Right atrium auricular region (tissue), 2 donors: ENCODE measurements around the gene RUNX3. TPM values are rescaled to one million over a fixed set of nuclear protein-coding genes. Genes with fewer than 3 reads are reported as not detected.

ENCODE experiments used
- DNase-seq: peaks from one replicate; pipeline ENCODE4 v3.0.0-alpha.2; 2019; ENCODE audit warnings: low spot score
- H3K27ac ChIP-seq, 2 donors: fragments of 200-600 bp; sonication (generic); 1 replicate in 1 of 2; 2 replicates in 1 of 2; pipeline ENCODE4 v1.5.1; 2016 to 2019
- H3K27me3 ChIP-seq, 2 donors: fragments of 200-600 bp; sonication (generic); one replicate each; pipeline versions ENCODE4 v1.5.1 to v1.6.0; 2017 to 2019
- H3K36me3 ChIP-seq: fragments of 200-600 bp; sonication (generic); one replicate; pipeline ENCODE4 v1.5.1; 2016
- H3K4me1 ChIP-seq, 2 donors: fragments of 200-600 bp; sonication (generic); one replicate each; pipeline versions ENCODE4 v1.5.1 to v1.6.0; 2017 to 2019
- H3K4me3 ChIP-seq, 2 donors: fragments of 200-600 bp; sonication (generic); 1 replicate in 1 of 2; 2 replicates in 1 of 2; pipeline ENCODE4 v1.5.1; 2017 to 2019; ENCODE audit warnings: mild to moderate bottlenecking in 1 of 2, moderate library complexity in 1 of 2
- H3K9me3 ChIP-seq, 2 donors: fragments of 200-600 bp; sonication (generic); one replicate each; pipeline ENCODE4 v1.5.1; 2019
- total RNA-seq, 2 donors: library from RNA; depleted of rRNA; stranded (reverse); fragments of >200 nt; gene quantifications; one replicate each; pipeline ENCODE4 v1.1.0, GENCODE V29; 2016
- TF ChIP-seq, protein P1 (sequence below), 2 donors: fragments of 200-600 bp; sonication (generic); IDR thresholded peaks; one replicate each; pipeline ENCODE4 v1.5.1; 2019; ENCODE audit warnings: antibody characterized with exemption in 2 of 2

Gene RUNX3
- total RNA-seq, 2 donors from 2014 or later = 0.48 to 2.3 TPM

DNA sequence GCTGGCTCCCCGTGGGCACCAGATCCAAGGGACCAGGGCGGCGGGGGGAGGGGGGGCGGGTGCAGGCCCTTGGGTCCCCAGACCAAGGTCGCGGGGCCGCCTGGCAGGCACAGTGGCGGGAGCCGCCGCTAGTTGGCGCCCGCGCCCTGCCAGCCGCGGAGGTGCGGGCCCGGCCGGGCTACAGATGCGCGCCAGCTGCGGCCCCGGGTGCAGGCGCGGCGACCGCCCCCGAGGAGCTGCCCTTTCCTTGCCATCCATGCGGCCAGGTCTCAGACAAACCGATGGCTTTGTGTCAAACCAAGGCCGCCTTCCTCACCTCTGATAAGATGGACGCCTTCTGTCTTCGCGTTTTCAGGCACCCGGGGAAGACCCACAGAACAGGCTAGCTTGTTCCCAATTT, 2.2 kb upstream of the RUNX3 start:
- Histone ChIP-seq H3K27ac (no peak overlapping the region), H3K27me3 (peaks cover 54 to 55% of the 10 kb centered on the region in 2 donors), H3K4me3 (peak overlapping the region in 1 of 2 donors; percentile 36), H3K4me1 (peaks cover 0 to 41% of the 10 kb centered on the region in 2 donors), H3K36me3 (no peaks in the 10 kb centered on the region), H3K9me3 (no peaks in the 10 kb centered on the region)
- no peak for DNase-seq
- TF ChIP-seq, protein P1, sequence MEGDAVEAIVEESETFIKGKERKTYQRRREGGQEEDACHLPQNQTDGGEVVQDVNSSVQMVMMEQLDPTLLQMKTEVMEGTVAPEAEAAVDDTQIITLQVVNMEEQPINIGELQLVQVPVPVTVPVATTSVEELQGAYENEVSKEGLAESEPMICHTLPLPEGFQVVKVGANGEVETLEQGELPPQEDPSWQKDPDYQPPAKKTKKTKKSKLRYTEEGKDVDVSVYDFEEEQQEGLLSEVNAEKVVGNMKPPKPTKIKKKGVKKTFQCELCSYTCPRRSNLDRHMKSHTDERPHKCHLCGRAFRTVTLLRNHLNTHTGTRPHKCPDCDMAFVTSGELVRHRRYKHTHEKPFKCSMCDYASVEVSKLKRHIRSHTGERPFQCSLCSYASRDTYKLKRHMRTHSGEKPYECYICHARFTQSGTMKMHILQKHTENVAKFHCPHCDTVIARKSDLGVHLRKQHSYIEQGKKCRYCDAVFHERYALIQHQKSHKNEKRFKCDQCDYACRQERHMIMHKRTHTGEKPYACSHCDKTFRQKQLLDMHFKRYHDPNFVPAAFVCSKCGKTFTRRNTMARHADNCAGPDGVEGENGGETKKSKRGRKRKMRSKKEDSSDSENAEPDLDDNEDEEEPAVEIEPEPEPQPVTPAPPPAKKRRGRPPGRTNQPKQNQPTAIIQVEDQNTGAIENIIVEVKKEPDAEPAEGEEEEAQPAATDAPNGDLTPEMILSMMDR (IDR thresholded peaks at IDR 0.05) = peak; percentile 91 to 92

- Histone ChIP-seq H3K4me1 (peaks cover 0 to 41% of the 10 kb centered on the region in 2 donors), H3K27me3 (peaks cover 55 to 60% of the 10 kb centered on the region in 2 donors), H3K36me3 (no peaks in the 10 kb centered on the region), H3K27ac (no peak overlapping the region), H3K4me3 (peak overlapping the region in 1 of 2 donors; percentile 36), H3K9me3 (no peaks in the 10 kb centered on the region)
- TF ChIP-seq, protein P1 (IDR thresholded peaks at IDR 0.05) = no peak
- no peak for DNase-seq
Observed at GRCh38 chr1:24931468-24932231, 1.6 kb upstream of the RUNX3 start.

GRCh38 chr1:24931146-24931467, 1.0 kb upstream of the RUNX3 start:
- no peak for DNase-seq
- Histone ChIP-seq H3K27me3 (peaks cover 55 to 65% of the 10 kb centered on the region in 2 donors), H3K4me1 (peaks cover 0 to 41% of the 10 kb centered on the region in 2 donors), H3K9me3 (no peaks in the 10 kb centered on the region), H3K36me3 (no peaks in the 10 kb centered on the region), H3K27ac (no peak overlapping the region), H3K4me3 (no peak overlapping the region)
- TF ChIP-seq, protein P1 (IDR thresholded peaks at IDR 0.05) = no peak

- Histone ChIP-seq H3K9me3 (no peaks in the 10 kb centered on the region), H3K4me1 (peaks cover 0 to 41% of the 10 kb centered on the region in 2 donors), H3K4me3 (peak overlapping the region; percentile 5 to 39), H3K36me3 (no peaks in the 10 kb centered on the region), H3K27me3 (peaks cover 64 to 70% of the 10 kb centered on the region in 2 donors), H3K27ac (peak overlapping the region in 1 of 2 donors; percentile 7)
- TF ChIP-seq, protein P1 (IDR thresholded peaks at IDR 0.05) = no peak
- DNase-seq = no peak
Observed at GRCh38 chr1:24929398-24930259, 447 bp downstream of the RUNX3 start.

DNA sequence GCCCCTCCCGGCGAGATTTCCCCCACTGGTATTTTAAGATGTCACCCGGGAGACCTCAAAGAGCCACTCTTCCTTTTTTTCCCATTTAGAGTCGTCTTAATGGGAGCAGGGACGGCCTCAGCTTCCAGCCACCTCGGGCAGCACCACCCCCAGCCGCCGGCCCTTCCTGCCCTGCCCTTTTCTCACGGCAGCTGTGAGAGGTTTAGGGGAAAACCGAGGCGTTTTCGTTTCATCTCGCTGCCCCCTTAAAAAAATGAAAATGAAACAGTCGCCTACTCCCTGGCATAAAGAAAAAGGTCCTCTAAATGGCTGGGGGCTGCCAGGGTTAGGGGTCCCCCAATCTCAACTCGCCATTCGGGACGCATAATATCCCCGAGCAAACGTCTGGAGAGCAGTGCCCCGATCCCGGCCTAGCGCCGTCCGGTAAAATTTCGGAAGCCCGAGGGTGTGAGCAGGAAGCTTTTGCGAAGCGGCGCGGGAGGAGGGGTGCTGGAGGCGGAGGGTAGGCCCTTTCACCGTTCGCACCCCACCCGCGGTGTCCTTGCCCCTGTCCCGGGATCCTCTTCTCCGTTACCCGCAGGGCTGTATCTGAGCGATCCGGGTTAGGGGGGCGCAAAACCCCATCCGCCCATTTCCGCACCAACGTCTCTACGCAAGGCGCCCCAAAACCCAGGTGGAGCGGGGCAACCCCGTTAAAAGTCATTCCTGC, 1.2 kb downstream of the RUNX3 start:
- peak overlapping the region; percentile 5 to 39 for H3K4me3 ChIP-seq
- H3K9me3 ChIP-seq = no peaks in the 10 kb centered on the region
- no peaks in the 10 kb centered on the region for H3K36me3 ChIP-seq
- H3K4me1 ChIP-seq = peaks cover 0 to 41% of the 10 kb centered on the region in 2 donors
- DNase-seq = no peak
- no peak overlapping the region for H3K27ac ChIP-seq
- peaks cover 58 to 70% of the 10 kb centered on the region in 2 donors for H3K27me3 ChIP-seq
- TF ChIP-seq, protein P1 (IDR thresholded peaks at IDR 0.05) = no peak
